Central memory CD8-positive, alpha-beta T cell (primary cell): ENCODE measurements around the gene GTF2F1.
"Not testable (repeated sequence)": the region's sequence is repeated elsewhere in the genome, so short reads cannot be mapped to it uniquely, and the experiment has no call there.

Source experiments
- ATAC-seq: fragments of 150-1000 bp; cut with Tn5 transposase; replicated peaks from 2 replicates; pipeline ENCODE4 v1.10.0; 2022; ENCODE audit warnings: mild to moderate bottlenecking, moderate FRiP score, moderate number of reproducible peaks; ENCODE audit not compliant: poor library complexity, severe bottlenecking; ENCODE audit errors: extremely low read depth
- DNase-seq, 2 donors: peaks; one replicate each; pipeline ENCODE4 v3.0.0; 2021; ENCODE audit warnings: low spot score in 2 of 2
- H3K27ac Mint-ChIP-seq: one replicate; pipeline ENCODE4 v1.8.0; 2022; ENCODE audit warnings: low read depth, mild to moderate bottlenecking, moderate library complexity, mixed read lengths
- H3K27me3 Mint-ChIP-seq: one replicate; pipeline ENCODE4 v1.8.0; 2022; ENCODE audit warnings: mixed read lengths
- H3K36me3 Mint-ChIP-seq: one replicate; pipeline ENCODE4 v1.8.0; 2022; ENCODE audit warnings: mild to moderate bottlenecking, moderate library complexity, mixed read lengths; ENCODE audit not compliant: insufficient read depth
- H3K4me1 Mint-ChIP-seq: one replicate; pipeline ENCODE4 v1.8.0; 2022; ENCODE audit warnings: mixed read lengths
- H3K4me3 Mint-ChIP-seq: one replicate; pipeline ENCODE4 v1.8.0; 2022; ENCODE audit warnings: mild to moderate bottlenecking, moderate library complexity, mixed read lengths
- H3K9me3 Mint-ChIP-seq: one replicate; pipeline ENCODE4 v1.8.0; 2022; ENCODE audit warnings: mixed read lengths

The GTF2F1 gene

GRCh38 chr19:6355321-6356040, 37.5 kb downstream of the GTF2F1 start:
- H3K27ac Mint-ChIP-seq, H3K36me3 Mint-ChIP-seq, H3K4me1 Mint-ChIP-seq, H3K27me3 Mint-ChIP-seq, H3K4me3 Mint-ChIP-seq, DNase-seq, ATAC-seq, H3K9me3 Mint-ChIP-seq: not testable (repeated sequence)

GRCh38 chr19:6354098-6354674, 38.8 kb downstream of the GTF2F1 start:
- Mint-ChIP-seq H3K27me3 (no peaks in the 10 kb centered on the region), H3K4me3 (no peak overlapping the region), H3K4me1 (no peaks in the 10 kb centered on the region), H3K27ac (no peak overlapping the region), H3K9me3 (no peaks in the 10 kb centered on the region), H3K36me3 (peaks cover 9% of the 10 kb centered on the region)
- no peak for ATAC-seq
- no peak for DNase-seq

DNA sequence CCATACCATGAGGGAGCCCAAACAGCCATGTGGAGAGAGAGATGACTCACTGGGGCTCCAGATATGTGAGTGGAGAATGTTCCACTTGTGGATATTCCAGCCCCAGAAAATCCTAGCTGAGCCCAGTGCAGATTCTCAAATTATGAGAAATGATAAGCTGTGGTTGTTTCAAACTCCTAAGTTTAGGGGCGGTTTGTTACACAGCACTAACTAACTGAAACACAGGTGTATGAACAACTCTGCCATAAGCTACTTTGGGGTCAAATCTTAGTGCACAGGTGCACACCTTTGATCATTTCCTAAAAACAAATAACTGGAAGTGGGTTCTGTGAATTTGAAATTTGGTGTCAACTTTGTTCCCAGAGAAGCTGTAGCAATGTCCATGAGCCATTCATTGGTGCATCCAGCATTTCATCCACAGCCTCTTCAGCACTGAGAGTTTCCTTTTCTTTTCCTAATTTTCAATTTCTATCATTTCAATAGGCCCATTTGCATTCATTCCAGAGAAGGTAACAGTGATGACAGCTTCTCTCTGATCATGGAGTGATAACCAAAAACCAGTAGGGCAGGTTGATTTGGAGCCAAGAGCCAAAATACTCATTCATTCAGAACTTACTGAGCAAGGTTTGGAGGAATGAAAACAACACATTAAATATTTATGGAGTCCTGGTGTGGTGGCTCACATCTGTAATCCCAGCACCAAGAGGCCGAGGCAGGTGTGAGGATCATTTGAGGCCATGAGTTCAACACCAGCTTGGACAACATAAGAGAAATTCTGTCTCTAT, 40.4 kb downstream of the GTF2F1 start:
- Mint-ChIP-seq H3K36me3 (peaks cover 9% of the 10 kb centered on the region), H3K27me3 (no peaks in the 10 kb centered on the region), H3K27ac (no peak overlapping the region), H3K4me1 (no peaks in the 10 kb centered on the region), H3K9me3 (no peaks in the 10 kb centered on the region), H3K4me3 (no peak overlapping the region)
- DNase-seq (no peak), ATAC-seq (no peak)

DNA sequence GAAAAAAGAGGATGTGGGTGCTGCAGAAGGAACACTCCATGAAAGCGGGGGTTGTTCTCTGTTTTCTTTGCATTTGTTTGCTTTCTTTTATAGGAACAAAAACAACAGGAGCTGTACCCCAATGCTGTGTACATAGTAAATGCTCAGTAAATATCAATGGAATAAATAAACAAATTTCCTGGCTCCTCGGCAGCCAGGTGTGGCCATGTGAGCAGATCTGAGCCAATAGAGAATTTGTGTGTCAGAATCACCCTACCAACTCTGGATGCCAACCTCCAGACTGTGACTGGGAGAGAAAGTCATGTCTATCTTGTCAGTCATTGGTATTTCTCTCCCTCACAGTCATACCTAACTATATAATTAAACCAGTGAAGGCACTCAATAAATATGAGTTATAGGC, 42.3 kb downstream of the GTF2F1 start:
- Mint-ChIP-seq H3K4me1 (no peaks in the 10 kb centered on the region), H3K36me3 (peaks cover 11% of the 10 kb centered on the region), H3K27me3 (no peaks in the 10 kb centered on the region), H3K4me3 (no peak overlapping the region), H3K9me3 (no peaks in the 10 kb centered on the region), H3K27ac (no peak overlapping the region)
- DNase-seq (no peak), ATAC-seq (no peak)

DNA sequence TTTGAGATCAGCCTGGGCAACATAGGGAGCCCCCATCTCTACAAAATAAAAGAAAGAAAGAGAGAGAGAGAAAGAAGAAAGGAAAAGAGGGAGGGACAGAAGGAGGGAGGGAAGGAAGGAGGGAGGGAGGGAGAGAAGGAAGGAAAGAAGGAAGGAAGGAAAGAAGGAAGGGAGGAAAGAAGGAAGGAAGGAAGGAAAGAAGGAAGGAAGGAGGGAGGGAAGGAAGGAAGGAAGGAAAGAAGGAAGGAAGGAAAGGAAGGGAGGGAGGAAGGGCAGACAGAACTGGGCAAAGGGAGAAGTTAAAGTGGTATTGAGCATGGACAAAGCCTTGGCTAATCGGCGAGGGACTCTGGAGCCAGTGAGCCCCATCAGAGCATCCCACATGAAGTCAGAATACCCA, 43.7 kb downstream of the GTF2F1 start:
- H3K27ac Mint-ChIP-seq: peak overlapping the region; percentile 51
- H3K27me3 Mint-ChIP-seq, H3K4me3 Mint-ChIP-seq, H3K9me3 Mint-ChIP-seq, ATAC-seq, DNase-seq, H3K4me1 Mint-ChIP-seq: not testable (repeated sequence)
- peaks cover 11% of the 10 kb centered on the region for H3K36me3 Mint-ChIP-seq

DNA sequence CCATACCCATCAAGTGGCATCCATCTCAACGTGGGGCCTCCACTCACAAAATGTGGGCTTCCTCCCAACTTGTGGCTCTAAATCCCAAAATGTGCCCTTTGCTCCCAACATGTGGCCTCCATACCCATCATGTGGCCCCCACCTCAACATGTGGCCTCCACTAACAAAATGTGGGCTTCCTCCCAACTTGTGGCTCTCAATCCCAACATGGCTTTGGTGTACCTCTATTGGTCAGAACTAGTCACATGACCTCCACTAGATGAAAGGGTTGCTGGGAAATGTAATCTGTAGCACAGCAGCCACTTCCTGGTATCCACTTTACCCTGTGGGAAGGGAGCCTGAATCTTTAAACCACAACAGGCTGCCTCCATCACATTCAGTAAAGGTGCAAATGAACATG, 49.5 kb downstream of the GTF2F1 start:
- no peak overlapping the region for H3K4me3 Mint-ChIP-seq
- no peak for ATAC-seq
- H3K36me3 Mint-ChIP-seq: peaks cover 4% of the 10 kb centered on the region

GRCh38 chr19:6340493-6341201, 52.3 kb downstream of the GTF2F1 start:
- ATAC-seq (no peak), DNase-seq (no peak)

More for the DNA sequence above, 49.5 kb downstream of the GTF2F1 start:
- no peaks in the 10 kb centered on the region for H3K27me3 Mint-ChIP-seq
- H3K9me3 Mint-ChIP-seq: no peaks in the 10 kb centered on the region
- no peak overlapping the region for H3K27ac Mint-ChIP-seq
- no peaks in the 10 kb centered on the region for H3K4me1 Mint-ChIP-seq
- no peak for DNase-seq

GRCh38 chr19:6334490-6335285, 58.3 kb downstream of the GTF2F1 start:
- no peaks in the 10 kb centered on the region for H3K9me3 Mint-ChIP-seq
- H3K36me3 Mint-ChIP-seq: peaks cover 2% of the 10 kb centered on the region
- ATAC-seq: no peak
- no peak overlapping the region for H3K4me3 Mint-ChIP-seq
- no peaks in the 10 kb centered on the region for H3K4me1 Mint-ChIP-seq
- H3K27me3 Mint-ChIP-seq: no peaks in the 10 kb centered on the region
- no peak for DNase-seq
- H3K27ac Mint-ChIP-seq: no peak overlapping the region

More at GRCh38 chr19:6340493-6341201, 52.3 kb downstream of the GTF2F1 start:
- no peak overlapping the region for H3K27ac Mint-ChIP-seq
- H3K4me3 Mint-ChIP-seq: no peak overlapping the region
- H3K4me1 Mint-ChIP-seq: no peaks in the 10 kb centered on the region
- no peaks in the 10 kb centered on the region for H3K9me3 Mint-ChIP-seq
- no peaks in the 10 kb centered on the region for H3K36me3 Mint-ChIP-seq
- no peaks in the 10 kb centered on the region for H3K27me3 Mint-ChIP-seq

DNA sequence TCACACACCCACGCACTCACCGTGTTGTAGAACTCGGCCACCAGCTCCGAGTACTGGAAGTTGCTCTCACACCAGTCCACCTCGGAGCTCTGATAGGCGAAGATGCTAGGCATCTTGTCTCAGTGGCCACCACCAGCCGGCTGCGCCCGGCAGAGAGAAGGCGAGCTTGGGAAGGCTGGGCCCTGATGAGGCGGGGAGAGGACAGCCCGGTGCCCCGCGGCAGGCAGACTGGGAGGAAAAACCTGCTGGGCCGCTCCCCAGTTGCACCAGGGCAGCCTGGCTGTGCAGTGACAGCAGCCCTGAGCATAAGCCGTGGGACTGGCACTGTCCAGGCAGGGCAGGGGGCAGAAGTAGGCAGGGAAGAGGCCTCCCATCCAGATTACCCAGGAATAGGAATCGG, 59.5 kb downstream of the GTF2F1 start, which contains the start of gene ACER1:
Gene ACER1, minus strand, starts transcription at position 174 of the 400 bp plus-strand sequence. Its CDS starts 61 bp downstream, at position 113.
- no peak within 1 kb of the TSS for H3K4me3 Mint-ChIP-seq
- ATAC-seq: no peak
- no peaks in the 10 kb centered on the region for H3K4me1 Mint-ChIP-seq

More for the DNA sequence above, 59.5 kb downstream of the GTF2F1 start, which contains the start of gene ACER1:
- Mint-ChIP-seq H3K27ac (no peak within 1 kb of the TSS), H3K36me3 (peaks cover 2% of the 10 kb centered on the region), H3K9me3 (no peaks in the 10 kb centered on the region), H3K27me3 (no peaks in the 10 kb centered on the region)
- DNase-seq: no peak
